Adrenal gland (tissue), 5 donors: ENCODE measurements around the gene RALGPS1.

Source experiments
- POLR2A ChIP-seq, 2 donors: fragments of 450-650 bp; IDR thresholded peaks; one replicate each; pipeline ENCODE4 v1.6.1; 2017; ENCODE audit warnings: antibody characterized with exemption in 2 of 2, mild to moderate bottlenecking in 2 of 2, moderate library complexity in 1 of 2
- TF ChIP-seq, protein P1 (sequence below), 6 experiments: fragments of 450-650 bp in 4 of 6; fragments of 200-600 bp in 2 of 6; sonication (generic) in 1 of 6; IDR thresholded peaks; 1 replicate in 5 of 6; 2 replicates in 1 of 6; pipeline versions ENCODE4 v1.5.1 to v1.8.0; 2016 to 2021; ENCODE audit warnings: antibody characterized with exemption in 6 of 6, mild to moderate bottlenecking in 2 of 6, moderate library complexity in 1 of 6
- donor health status: DM: no; HTN: no; CAD: no.

- TF ChIP-seq POLR2A (IDR thresholded peaks at IDR 0.05), result no peak
- TF ChIP-seq, protein P1, sequence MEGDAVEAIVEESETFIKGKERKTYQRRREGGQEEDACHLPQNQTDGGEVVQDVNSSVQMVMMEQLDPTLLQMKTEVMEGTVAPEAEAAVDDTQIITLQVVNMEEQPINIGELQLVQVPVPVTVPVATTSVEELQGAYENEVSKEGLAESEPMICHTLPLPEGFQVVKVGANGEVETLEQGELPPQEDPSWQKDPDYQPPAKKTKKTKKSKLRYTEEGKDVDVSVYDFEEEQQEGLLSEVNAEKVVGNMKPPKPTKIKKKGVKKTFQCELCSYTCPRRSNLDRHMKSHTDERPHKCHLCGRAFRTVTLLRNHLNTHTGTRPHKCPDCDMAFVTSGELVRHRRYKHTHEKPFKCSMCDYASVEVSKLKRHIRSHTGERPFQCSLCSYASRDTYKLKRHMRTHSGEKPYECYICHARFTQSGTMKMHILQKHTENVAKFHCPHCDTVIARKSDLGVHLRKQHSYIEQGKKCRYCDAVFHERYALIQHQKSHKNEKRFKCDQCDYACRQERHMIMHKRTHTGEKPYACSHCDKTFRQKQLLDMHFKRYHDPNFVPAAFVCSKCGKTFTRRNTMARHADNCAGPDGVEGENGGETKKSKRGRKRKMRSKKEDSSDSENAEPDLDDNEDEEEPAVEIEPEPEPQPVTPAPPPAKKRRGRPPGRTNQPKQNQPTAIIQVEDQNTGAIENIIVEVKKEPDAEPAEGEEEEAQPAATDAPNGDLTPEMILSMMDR (IDR thresholded peaks at IDR 0.05), result no peak
Measured at GRCh38 chr9:127139775-127140174, 225.2 kb downstream of the RALGPS1 start.
